CD4-positive, alpha-beta T cell treated with Interferon alpha-2 for 1 hour (primary cell): ENCODE results near the gene ANTXR2.

ENCODE experiments used
- DNase-seq, 2 donors: peaks; one replicate each; pipeline ENCODE4 v3.0.0-alpha.2; 2020 to 2022

The ANTXR2 gene

GRCh38 chr4:80065601-80066000 is 7.4 kb downstream of the ANTXR2 start:
- no peak for DNase-seq

GRCh38 chr4:80062527-80062926 is 10.5 kb downstream of the ANTXR2 start:
- DNase-seq: no peak

- DNase-seq: no peak
Measured at GRCh38 chr4:80060804-80061203, 12.2 kb downstream of the ANTXR2 start.

- peak; percentile 82 to 89 for DNase-seq
Measured at GRCh38 chr4:80058740-80059139, 14.3 kb downstream of the ANTXR2 start.

GRCh38 chr4:80054375-80054774 is 18.7 kb downstream of the ANTXR2 start:
- no peak for DNase-seq

- no peak for DNase-seq
Measured at GRCh38 chr4:80053140-80053910, 19.7 kb downstream of the ANTXR2 start.

- no peak for DNase-seq
Measured at GRCh38 chr4:80049813-80050534, 23.1 kb downstream of the ANTXR2 start.

- DNase-seq: no peak
Measured at GRCh38 chr4:80049402-80049801, 23.6 kb downstream of the ANTXR2 start.

GRCh38 chr4:80045786-80046185 is 27.2 kb downstream of the ANTXR2 start:
- no peak for DNase-seq

- no peak for DNase-seq
Measured at GRCh38 chr4:80043541-80043940, 29.5 kb downstream of the ANTXR2 start.

- no peak for DNase-seq
Measured at GRCh38 chr4:80042821-80043220, 30.2 kb downstream of the ANTXR2 start.

GRCh38 chr4:80037864-80038263 is 35.2 kb downstream of the ANTXR2 start:
- no peak for DNase-seq

- DNase-seq: peak in 1 of 2 donors; percentile 14
Measured at GRCh38 chr4:80036949-80037685, 35.9 kb downstream of the ANTXR2 start.

- DNase-seq: no peak
Measured at GRCh38 chr4:80036306-80036705, 36.7 kb downstream of the ANTXR2 start.

- DNase-seq: peak in 1 of 2 donors; percentile 37
Measured at GRCh38 chr4:80035336-80035735, 37.7 kb downstream of the ANTXR2 start.

- DNase-seq: no peak
Measured at GRCh38 chr4:80033581-80033980, 39.4 kb downstream of the ANTXR2 start.

- no peak for DNase-seq
Measured at GRCh38 chr4:80029364-80029763, 43.7 kb downstream of the ANTXR2 start.

- DNase-seq: no peak
Measured at GRCh38 chr4:80027611-80028010, 45.4 kb downstream of the ANTXR2 start.

- DNase-seq: no peak
Measured at GRCh38 chr4:80026100-80026499, 46.9 kb downstream of the ANTXR2 start.

- no peak for DNase-seq
Measured at GRCh38 chr4:80024335-80024734, 48.7 kb downstream of the ANTXR2 start.

GRCh38 chr4:80022282-80022681 is 50.7 kb downstream of the ANTXR2 start:
- no peak for DNase-seq

GRCh38 chr4:80017125-80017854 is 55.7 kb downstream of the ANTXR2 start:
- peak in 1 of 2 donors; percentile 17 for DNase-seq

GRCh38 chr4:80016506-80016905 is 56.5 kb downstream of the ANTXR2 start:
- no peak for DNase-seq
